PFSK-1 (cell line): ENCODE data around the gene SKAP2.

Experiments used
- FOXP2 ChIP-seq: optimal IDR thresholded peaks from 2 replicates; pipeline ENCODE3; 2011; ENCODE audit warnings: borderline replicate concordance, control low read depth, inconsistent platforms; ENCODE audit not compliant: insufficient read depth; ENCODE audit errors: extremely low read length, extremely low read depth
- POLR2AphosphoS5 ChIP-seq: IDR thresholded peaks from 2 replicates; pipeline ENCODE4 v1.6.1; 2012; ENCODE audit warnings: low read depth, mild to moderate bottlenecking, control low read depth, low read length, moderate library complexity
- SIN3A ChIP-seq: IDR thresholded peaks from 2 replicates; pipeline ENCODE4 v1.6.1; 2012; ENCODE audit warnings: mild to moderate bottlenecking, low read length, moderate library complexity, borderline replicate concordance; ENCODE audit not compliant: insufficient read depth
- TAF1 ChIP-seq: IDR thresholded peaks from 2 replicates; pipeline ENCODE4 v1.6.1; 2012; ENCODE audit warnings: low read length, control low read depth, borderline replicate concordance; ENCODE audit not compliant: insufficient read depth
- TF ChIP-seq, protein P1 (sequence below), 2 experiments: IDR thresholded peaks; 2 replicates each; pipeline versions ENCODE4 v1.6.1 to v1.8.0; 2011 to 2012; ENCODE audit warnings: low read depth in 2 of 2, low read length in 2 of 2, control low read depth in 1 of 2, inconsistent platforms in 1 of 2, mild to moderate bottlenecking in 1 of 2, moderate library complexity in 1 of 2; ENCODE audit not compliant: insufficient read depth in 1 of 2

The SKAP2 gene

GRCh38 chr7:26688936-26689506 lies 175.4 kb downstream of the SKAP2 start:
- TF ChIP-seq POLR2AphosphoS5: no peak
- no peak for TF ChIP-seq SIN3A
- no peak for TF ChIP-seq TAF1
- no peak for TF ChIP-seq FOXP2
- TF ChIP-seq, protein P1, sequence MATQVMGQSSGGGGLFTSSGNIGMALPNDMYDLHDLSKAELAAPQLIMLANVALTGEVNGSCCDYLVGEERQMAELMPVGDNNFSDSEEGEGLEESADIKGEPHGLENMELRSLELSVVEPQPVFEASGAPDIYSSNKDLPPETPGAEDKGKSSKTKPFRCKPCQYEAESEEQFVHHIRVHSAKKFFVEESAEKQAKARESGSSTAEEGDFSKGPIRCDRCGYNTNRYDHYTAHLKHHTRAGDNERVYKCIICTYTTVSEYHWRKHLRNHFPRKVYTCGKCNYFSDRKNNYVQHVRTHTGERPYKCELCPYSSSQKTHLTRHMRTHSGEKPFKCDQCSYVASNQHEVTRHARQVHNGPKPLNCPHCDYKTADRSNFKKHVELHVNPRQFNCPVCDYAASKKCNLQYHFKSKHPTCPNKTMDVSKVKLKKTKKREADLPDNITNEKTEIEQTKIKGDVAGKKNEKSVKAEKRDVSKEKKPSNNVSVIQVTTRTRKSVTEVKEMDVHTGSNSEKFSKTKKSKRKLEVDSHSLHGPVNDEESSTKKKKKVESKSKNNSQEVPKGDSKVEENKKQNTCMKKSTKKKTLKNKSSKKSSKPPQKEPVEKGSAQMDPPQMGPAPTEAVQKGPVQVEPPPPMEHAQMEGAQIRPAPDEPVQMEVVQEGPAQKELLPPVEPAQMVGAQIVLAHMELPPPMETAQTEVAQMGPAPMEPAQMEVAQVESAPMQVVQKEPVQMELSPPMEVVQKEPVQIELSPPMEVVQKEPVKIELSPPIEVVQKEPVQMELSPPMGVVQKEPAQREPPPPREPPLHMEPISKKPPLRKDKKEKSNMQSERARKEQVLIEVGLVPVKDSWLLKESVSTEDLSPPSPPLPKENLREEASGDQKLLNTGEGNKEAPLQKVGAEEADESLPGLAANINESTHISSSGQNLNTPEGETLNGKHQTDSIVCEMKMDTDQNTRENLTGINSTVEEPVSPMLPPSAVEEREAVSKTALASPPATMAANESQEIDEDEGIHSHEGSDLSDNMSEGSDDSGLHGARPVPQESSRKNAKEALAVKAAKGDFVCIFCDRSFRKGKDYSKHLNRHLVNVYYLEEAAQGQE (IDR thresholded peaks at IDR 0.05; ENCODE audit: insufficient read depth in 1 of 2, low read depth in 2 of 2, low read length in 2 of 2): no peak

DNA sequence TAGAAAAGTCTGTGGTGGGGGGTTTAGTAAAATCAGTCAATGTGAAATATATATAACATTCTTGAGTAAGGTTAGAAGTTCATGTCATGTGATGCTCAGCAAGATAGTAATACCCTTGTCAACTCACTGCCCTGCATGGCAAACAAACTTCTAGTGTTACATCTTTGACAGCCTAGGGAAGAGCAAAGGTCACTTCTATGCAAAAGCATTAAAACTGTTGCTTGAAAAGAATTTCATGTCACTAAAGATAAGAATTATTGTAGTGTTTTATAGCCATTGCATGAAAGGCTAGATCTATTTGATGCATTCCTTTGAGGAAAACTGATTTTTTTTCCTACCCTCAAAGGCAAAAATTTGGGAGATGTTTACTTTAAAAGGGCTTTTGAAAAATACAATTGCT lies 176.0 kb downstream of the SKAP2 start:
- no peak for TF ChIP-seq FOXP2
- TF ChIP-seq SIN3A: no peak
- TF ChIP-seq POLR2AphosphoS5: no peak
- TF ChIP-seq, protein P1 (IDR thresholded peaks at IDR 0.05; ENCODE audit: insufficient read depth in 1 of 2, low read depth in 2 of 2, low read length in 2 of 2): no peak
- no peak for TF ChIP-seq TAF1

DNA sequence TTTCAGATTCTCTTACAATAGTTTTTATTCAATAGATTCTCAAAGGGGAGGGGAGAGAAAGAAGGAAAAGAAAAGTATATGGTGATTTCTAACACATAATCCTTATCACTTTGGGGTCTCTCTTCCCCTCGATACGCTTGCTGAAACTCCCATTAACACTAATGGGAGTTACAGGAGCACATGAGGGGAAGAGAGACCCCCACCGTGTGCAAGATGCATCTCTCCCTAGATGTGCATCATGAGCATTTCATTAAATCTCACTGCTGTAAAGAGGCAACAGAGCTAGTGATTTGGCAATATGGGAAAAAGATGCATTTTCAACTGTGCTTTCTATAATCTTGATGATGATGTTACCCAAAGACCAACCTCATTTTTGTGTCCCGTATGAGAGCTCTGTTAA lies 177.4 kb downstream of the SKAP2 start:
- TF ChIP-seq, protein P1 (IDR thresholded peaks at IDR 0.05; ENCODE audit: insufficient read depth in 1 of 2, low read depth in 2 of 2, low read length in 2 of 2): no peak
- TF ChIP-seq SIN3A: no peak
- no peak for TF ChIP-seq FOXP2
- TF ChIP-seq TAF1: no peak
- TF ChIP-seq POLR2AphosphoS5: no peak

DNA sequence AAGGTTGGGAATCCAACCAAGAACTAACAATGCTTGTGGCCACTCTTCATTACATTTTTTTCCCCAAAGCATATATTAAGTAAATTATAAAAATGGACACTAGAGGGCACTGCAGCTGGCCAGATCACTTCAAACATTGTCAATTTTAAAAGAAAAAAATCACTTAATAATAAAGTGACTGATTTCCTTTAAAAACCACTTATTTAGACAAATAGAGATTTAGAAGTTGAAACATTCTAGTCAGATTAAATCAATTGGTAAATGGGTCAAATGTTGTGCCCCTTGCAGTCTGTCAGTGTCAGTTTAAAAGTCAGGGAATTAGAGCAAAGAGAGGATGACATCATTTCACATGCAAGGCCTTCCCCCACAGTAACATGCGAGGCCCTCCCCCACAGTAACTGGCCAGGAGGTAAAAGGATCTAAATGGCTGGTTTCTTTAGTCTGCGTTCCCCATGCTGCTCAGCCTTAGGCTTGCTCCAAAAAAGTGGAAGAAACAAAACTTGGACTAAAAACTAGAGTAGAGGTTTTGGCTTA lies 177.9 kb downstream of the SKAP2 start:
- TF ChIP-seq, protein P1 (IDR thresholded peaks at IDR 0.05; ENCODE audit: insufficient read depth in 1 of 2, low read depth in 2 of 2, low read length in 2 of 2): no peak
- TF ChIP-seq POLR2AphosphoS5: no peak
- TF ChIP-seq FOXP2: no peak
- no peak for TF ChIP-seq SIN3A
- no peak for TF ChIP-seq TAF1
